Body of pancreas (tissue), 4 donors: ENCODE measurements around the gene ANTXRL. TPM values are rescaled to one million over a fixed set of nuclear protein-coding genes. Genes with fewer than 3 reads are reported as not detected.
"Not testable (repeated sequence)": the region's sequence is repeated elsewhere in the genome, so short reads cannot be mapped to it uniquely, and the experiment has no call there.

Source experiments
- ATAC-seq: fragments of 150-250 bp; one replicate; pipeline ENCODE4 v1.9.1; 2016
- DNase-seq, 4 donors: peaks; one replicate each; pipeline ENCODE4 v3.0.0-alpha.2; 2019
- H3K27ac ChIP-seq, 4 donors: fragments of 200-600 bp; sonication (generic); 1 replicate in 3 of 4; 2 replicates in 1 of 4; pipeline versions ENCODE4 v1.5.1 to v1.6.1; 2016 to 2019; ENCODE audit warnings: mild to moderate bottlenecking in 1 of 4, mixed read lengths in 1 of 4, moderate library complexity in 1 of 4
- H3K27me3 ChIP-seq, 2 donors: fragments of 200-600 bp; sonication (generic); one replicate each; pipeline ENCODE4 v1.6.0; 2016; ENCODE audit warnings: mild to moderate bottlenecking in 1 of 2
- H3K36me3 ChIP-seq, 2 donors: fragments of 200-600 bp; sonication (generic); replicated peaks in 1 of 2; 2 replicates each; pipeline ENCODE4 v1.5.1; 2016; ENCODE audit warnings: low read depth in 2 of 2; ENCODE audit not compliant: insufficient read depth in 1 of 2
- H3K4me1 ChIP-seq: fragments of 200-600 bp; sonication (generic); one replicate; pipeline ENCODE4 v1.6.0; 2016
- H3K4me3 ChIP-seq, 2 donors: fragments of 200-600 bp; sonication (generic); 1 replicate in 1 of 2; 2 replicates in 1 of 2; pipeline ENCODE4 v1.5.1; 2016 to 2019
- H3K9me3 ChIP-seq, 3 donors: fragments of 200-600 bp; sonication (generic); 1 replicate in 2 of 3; 2 replicates in 1 of 3; pipeline ENCODE4 v1.5.1; 2016
- CTCF ChIP-seq, 7 experiments: fragments of 450-650 bp in 4 of 7; fragments of 200-600 bp in 3 of 7; sonication (generic) in 3 of 7; IDR thresholded peaks; one replicate each; pipeline ENCODE4 v1.5.1; 2016 to 2019; ENCODE audit warnings: antibody characterized with exemption in 7 of 7
- POLR2A ChIP-seq, 3 donors: fragments of 450-650 bp; IDR thresholded peaks; one replicate each; pipeline ENCODE4 v1.6.1; 2016; ENCODE audit warnings: antibody characterized with exemption in 3 of 3, mild to moderate bottlenecking in 2 of 3
- WGBS, 2 donors: methylation state at CpG; one replicate each; pipeline ENCODE4 v1.1.5; 2017; 5-methylcytosine and 5-hydroxymethylcytosine counted together
- intact Hi-C: fragments of 100-400 bp; cut with DNase I; formaldehyde crosslinking; loops from one replicate; pipeline ENCODE4 v1.15.1; 2023
- total RNA-seq, 2 donors: library from RNA; depleted of rRNA; stranded (reverse); fragments of >200 nt; gene quantifications; one replicate each; pipeline ENCODE4 v1.1.0, GENCODE V29; 2016

Gene ANTXRL
- total RNA-seq, 2 donors from 2014 or later, result not detected

DNA sequence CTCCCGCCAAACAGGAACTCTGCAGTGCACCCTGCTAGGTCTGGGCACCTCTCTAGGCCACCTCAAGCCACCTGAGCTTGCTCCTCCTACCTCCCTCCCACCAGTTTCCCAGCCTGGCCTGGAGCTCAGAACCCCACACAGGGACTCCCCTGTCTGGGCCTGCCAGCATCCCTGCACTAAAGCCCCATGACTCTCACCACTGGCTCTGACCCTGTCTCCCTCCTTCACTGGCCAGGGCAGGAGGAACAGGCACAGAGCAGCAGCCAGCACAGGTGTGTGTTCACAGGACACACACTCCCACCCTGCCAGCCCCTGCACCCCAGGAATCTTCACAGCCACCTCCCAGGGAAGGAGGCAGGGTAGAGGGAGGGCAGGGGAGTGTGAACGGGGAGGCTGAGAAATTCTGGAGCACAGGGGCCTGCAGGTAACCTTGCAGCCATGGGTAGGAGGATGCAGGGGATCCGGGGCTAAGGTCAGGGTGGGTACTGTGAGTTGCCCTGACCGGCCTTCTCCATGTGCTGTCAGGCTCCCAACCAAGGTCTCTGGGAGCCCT is 13.9 kb upstream of the ANTXRL start:
- Histone ChIP-seq H3K27me3 (no peaks in the 10 kb centered on the region), H3K27ac (no peak overlapping the region), H3K4me1 (no peaks in the 10 kb centered on the region), H3K9me3 (no peaks in the 10 kb centered on the region), H3K36me3 (no peaks in the 10 kb centered on the region), H3K4me3 (no peak overlapping the region)
- WGBS, 2 donors, result 74 to 86% methylated on average over 3 to 4 of the region's 4 CpGs
- TF ChIP-seq CTCF (IDR thresholded peaks at IDR 0.05) (no peak), POLR2A (IDR thresholded peaks at IDR 0.05) (no peak)
- ATAC-seq, result no peak
- intact Hi-C loops, result no loop called here
- DNase-seq, result no peak

GRCh38 chr10:46273506-46274477 is 13.0 kb upstream of the ANTXRL start:
- no peaks in the 10 kb centered on the region for H3K27me3 ChIP-seq
- no peak overlapping the region for H3K4me3 ChIP-seq
- H3K4me1 ChIP-seq, result no peaks in the 10 kb centered on the region
- TF ChIP-seq CTCF (IDR thresholded peaks at IDR 0.05), result peak in 1 of 7 experiments; percentile 23
- no peak for TF ChIP-seq POLR2A (IDR thresholded peaks at IDR 0.05)
- H3K27ac ChIP-seq, result no peak overlapping the region
- 84 to 89% methylated on average over 8 to 9 of the region's 9 CpGs for WGBS, 2 donors
- intact Hi-C loops, result no loop called here
- H3K9me3 ChIP-seq, result no peaks in the 10 kb centered on the region
- H3K36me3 ChIP-seq, result no peaks in the 10 kb centered on the region
- DNase-seq, result no peak
- no peak for ATAC-seq

DNA sequence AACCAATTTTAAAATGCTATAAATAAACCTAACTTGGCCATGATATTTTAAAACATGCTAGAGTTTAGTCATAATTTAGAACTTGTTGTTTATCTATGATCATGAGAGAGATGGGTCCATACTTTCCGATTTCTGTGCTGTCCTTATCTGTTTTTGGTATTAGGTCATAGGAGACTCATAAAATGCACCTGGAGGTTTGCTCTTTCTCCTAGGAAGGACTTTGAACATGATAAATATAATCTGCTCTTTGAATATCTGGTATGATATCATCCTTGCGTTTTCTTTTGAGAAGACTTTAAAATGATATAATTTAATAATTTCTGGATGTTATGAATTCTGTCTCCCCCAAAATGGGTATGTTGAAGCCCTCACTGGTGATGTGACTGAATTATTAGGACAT is 9.0 kb upstream of the ANTXRL start:
- H3K27ac ChIP-seq, result no peak overlapping the region
- WGBS, 2 donors, result 52 to 53% methylated on average over 2 of the region's 2 CpGs
- H3K4me1 ChIP-seq, result peaks cover 6% of the 10 kb centered on the region
- DNase-seq (no peak), ATAC-seq (no peak)
- H3K4me3 ChIP-seq, result no peak overlapping the region
- H3K36me3 ChIP-seq, result no peaks in the 10 kb centered on the region
- TF ChIP-seq CTCF (IDR thresholded peaks at IDR 0.05), result no peak
- no peak for TF ChIP-seq POLR2A (IDR thresholded peaks at IDR 0.05)
- intact Hi-C loops, result no loop called here
- no peaks in the 10 kb centered on the region for H3K27me3 ChIP-seq
- H3K9me3 ChIP-seq, result no peaks in the 10 kb centered on the region

- WGBS, 2 donors, result 8 to 11% methylated on average over 4 to 20 of the region's 20 CpGs
- ATAC-seq, result not testable (repeated sequence)
Observed at GRCh38 chr10:46282421-46282831, 4.4 kb upstream of the ANTXRL start.

DNA sequence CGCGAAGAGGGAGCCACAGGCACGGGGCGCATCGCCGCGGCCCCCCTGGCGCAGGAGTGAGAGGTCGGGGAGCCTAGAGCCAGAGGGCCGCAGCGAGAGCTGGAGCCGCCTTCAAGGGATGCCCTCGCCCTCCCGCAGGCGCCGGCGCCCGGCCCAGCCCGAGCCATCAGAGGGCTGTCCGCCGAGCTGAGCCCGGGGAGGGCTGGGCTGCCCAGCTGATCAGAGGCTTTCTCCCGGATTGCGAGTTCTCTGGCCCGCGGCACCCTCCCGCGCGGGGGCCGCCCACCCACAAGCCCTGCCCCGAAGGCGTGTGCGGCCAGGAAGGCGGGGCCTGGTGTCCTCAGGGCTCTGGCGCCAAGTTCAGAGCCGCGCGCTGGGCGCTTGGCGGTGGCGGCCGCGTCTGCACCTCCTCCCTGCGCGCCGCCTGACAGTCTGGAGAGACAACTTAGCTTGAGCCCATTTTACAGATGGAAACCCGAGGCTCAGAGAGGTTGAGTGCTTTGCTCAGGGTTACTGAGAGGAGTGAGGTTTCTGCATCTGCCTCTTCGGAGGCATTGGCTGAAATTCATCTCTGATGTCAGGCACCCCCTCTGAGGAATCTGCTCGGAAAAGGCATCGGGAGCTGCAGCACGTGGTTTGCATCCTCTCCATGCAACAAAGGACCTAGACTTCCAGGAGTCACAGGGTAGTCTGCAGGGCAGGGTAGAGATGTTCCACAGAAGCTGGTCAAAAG is 3.8 kb upstream of the ANTXRL start:
- DNase-seq (peak; percentile 75 to 89 (median 82)), ATAC-seq (peak; percentile 79)
- TF ChIP-seq CTCF (IDR thresholded peaks at IDR 0.05) (peak in 2 of 7 experiments; percentile 18 to 35), POLR2A (IDR thresholded peaks at IDR 0.05) (no peak)
- Histone ChIP-seq H3K36me3 (no peaks in the 10 kb centered on the region), H3K27me3 (no peaks in the 10 kb centered on the region), H3K27ac (no peak overlapping the region), H3K4me3 (no peak overlapping the region), H3K4me1 (peaks cover 27% of the 10 kb centered on the region), H3K9me3 (no peaks in the 10 kb centered on the region)
- intact Hi-C loops, result loop anchor here (5.0 kb wide), 1 partner anchor 1099 kb away; the partner anchor contains the start of gene ZNF488
- WGBS, 2 donors, result 7 to 24% methylated on average over 7 to 32 of the region's 51 CpGs

More at GRCh38 chr10:46282421-46282831, 4.4 kb upstream of the ANTXRL start:
- not testable (repeated sequence) for DNase-seq, H3K9me3 ChIP-seq, H3K36me3 ChIP-seq, H3K4me3 ChIP-seq, H3K27ac ChIP-seq, H3K27me3 ChIP-seq
- H3K4me1 ChIP-seq, result peaks cover 27% of the 10 kb centered on the region
- intact Hi-C loops, result loop anchor here (5.0 kb wide), 1 partner anchor 1100 kb away; the partner anchor contains the start of gene ZNF488
